ENCODE measurements around the gene DNTT.

DNA sequence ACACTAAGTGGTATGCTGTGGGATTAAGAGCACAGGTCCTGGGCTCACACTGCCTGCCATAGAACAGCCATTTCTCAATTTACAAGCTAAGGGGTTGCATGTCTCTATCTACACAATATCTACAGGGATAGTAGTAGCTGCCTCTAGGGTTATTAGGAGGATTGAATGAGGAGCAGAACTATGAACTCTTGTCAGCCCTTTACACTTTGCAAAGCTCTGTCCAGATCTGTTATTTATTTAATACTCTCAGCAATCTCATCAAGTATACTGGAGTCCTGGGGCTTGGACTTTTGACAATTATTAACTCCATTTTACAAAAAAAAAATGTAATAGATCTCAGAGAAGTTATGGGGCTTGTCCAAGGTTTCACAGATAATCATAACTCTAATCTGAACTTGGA, 47.8 kb downstream of the DNTT start:
- no peak for TF ChIP-seq POLR2A (IDR thresholded peaks at IDR 0.05)
- TF ChIP-seq, protein P1, sequence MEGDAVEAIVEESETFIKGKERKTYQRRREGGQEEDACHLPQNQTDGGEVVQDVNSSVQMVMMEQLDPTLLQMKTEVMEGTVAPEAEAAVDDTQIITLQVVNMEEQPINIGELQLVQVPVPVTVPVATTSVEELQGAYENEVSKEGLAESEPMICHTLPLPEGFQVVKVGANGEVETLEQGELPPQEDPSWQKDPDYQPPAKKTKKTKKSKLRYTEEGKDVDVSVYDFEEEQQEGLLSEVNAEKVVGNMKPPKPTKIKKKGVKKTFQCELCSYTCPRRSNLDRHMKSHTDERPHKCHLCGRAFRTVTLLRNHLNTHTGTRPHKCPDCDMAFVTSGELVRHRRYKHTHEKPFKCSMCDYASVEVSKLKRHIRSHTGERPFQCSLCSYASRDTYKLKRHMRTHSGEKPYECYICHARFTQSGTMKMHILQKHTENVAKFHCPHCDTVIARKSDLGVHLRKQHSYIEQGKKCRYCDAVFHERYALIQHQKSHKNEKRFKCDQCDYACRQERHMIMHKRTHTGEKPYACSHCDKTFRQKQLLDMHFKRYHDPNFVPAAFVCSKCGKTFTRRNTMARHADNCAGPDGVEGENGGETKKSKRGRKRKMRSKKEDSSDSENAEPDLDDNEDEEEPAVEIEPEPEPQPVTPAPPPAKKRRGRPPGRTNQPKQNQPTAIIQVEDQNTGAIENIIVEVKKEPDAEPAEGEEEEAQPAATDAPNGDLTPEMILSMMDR (IDR thresholded peaks at IDR 0.05): no peak

Data from sigmoid colon (tissue), 3 donors.